Mucosa of stomach (tissue), 1 donor: ENCODE data around the gene GRXCR1.

Experiments
- H3K27me3 ChIP-seq: one replicate; pipeline ENCODE4 v1.7.0; 2013; ENCODE audit warnings: mild to moderate bottlenecking, low read length; ENCODE audit not compliant: control insufficient read depth, insufficient read depth
- H3K36me3 ChIP-seq: one replicate; pipeline ENCODE4 v1.7.0; 2013; ENCODE audit warnings: low read length; ENCODE audit not compliant: control insufficient read depth, insufficient read depth
- H3K4me1 ChIP-seq: one replicate; pipeline ENCODE4 v1.7.0; 2013; ENCODE audit warnings: mild to moderate bottlenecking, low read length; ENCODE audit not compliant: control insufficient read depth, insufficient read depth
- H3K4me3 ChIP-seq: one replicate; pipeline ENCODE4 v1.7.0; 2013; ENCODE audit warnings: low read length
- H3K9ac ChIP-seq: one replicate; pipeline ENCODE4 v1.7.0; 2013; ENCODE audit warnings: mild to moderate bottlenecking, low read length, moderate library complexity
- H3K9me3 ChIP-seq: one replicate; pipeline ENCODE4 v1.7.0; 2013; ENCODE audit warnings: mild to moderate bottlenecking, low read length, moderate library complexity; ENCODE audit not compliant: control insufficient read depth
- donor health status: Pancreatic carcinoma.

GRXCR1 gene

DNA sequence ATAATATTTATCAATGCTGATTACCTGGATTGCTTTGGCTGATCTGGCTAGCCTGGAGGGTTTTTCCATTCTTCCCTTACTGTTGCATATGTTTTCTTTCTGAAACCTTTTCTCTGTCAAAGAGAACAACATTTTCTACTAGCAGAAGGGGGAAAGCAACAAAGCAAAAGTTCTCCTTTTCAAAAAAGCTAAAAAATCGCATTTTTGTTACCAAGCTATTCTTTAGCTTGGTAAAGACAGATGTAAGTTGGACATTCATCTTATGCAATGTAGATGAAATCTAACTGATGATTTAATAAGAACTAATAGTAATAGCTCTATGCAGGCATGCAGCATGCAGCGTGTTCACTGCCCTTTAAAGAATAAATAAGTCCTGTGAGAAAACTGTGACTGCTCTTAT is at the start of gene GRXCR1:
TSS of gene GRXCR1 (plus strand) at position 301 of the 400 bp plus-strand sequence. CDS start 554 bp downstream, outside the sequence.
- H3K27me3 ChIP-seq = no peaks in the 10 kb centered on the region
- H3K9ac ChIP-seq = no peak within 1 kb of the TSS
- H3K4me1 ChIP-seq = no peaks in the 10 kb centered on the region
- no peaks in the 10 kb centered on the region for H3K36me3 ChIP-seq
- H3K9me3 ChIP-seq = no peaks in the 10 kb centered on the region
- no peak within 1 kb of the TSS for H3K4me3 ChIP-seq

DNA sequence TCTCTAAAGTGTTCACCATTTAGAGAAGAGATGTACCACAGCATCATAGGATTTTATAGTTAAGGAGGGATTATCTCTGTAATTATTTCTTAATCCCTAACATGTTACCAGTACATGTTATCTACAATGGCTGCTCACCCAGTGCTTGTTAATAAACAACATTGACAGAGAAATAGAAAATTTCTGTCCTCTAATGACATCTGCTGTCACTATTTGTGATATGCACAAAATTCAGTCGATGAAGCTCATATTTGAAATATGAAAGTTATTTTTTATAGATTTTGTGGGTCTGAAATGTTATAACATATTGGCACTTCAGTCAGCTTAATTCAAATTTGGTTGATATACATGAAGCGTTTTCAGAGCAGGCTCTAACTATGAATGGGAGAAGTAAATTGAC is 48.8 kb upstream of the GRXCR1 start:
- H3K36me3 ChIP-seq = no peaks in the 10 kb centered on the region
- no peaks in the 10 kb centered on the region for H3K9me3 ChIP-seq
- no peaks in the 10 kb centered on the region for H3K4me1 ChIP-seq
- H3K9ac ChIP-seq = no peak overlapping the region
- no peak overlapping the region for H3K4me3 ChIP-seq
- H3K27me3 ChIP-seq = peaks cover 15% of the 10 kb centered on the region

DNA sequence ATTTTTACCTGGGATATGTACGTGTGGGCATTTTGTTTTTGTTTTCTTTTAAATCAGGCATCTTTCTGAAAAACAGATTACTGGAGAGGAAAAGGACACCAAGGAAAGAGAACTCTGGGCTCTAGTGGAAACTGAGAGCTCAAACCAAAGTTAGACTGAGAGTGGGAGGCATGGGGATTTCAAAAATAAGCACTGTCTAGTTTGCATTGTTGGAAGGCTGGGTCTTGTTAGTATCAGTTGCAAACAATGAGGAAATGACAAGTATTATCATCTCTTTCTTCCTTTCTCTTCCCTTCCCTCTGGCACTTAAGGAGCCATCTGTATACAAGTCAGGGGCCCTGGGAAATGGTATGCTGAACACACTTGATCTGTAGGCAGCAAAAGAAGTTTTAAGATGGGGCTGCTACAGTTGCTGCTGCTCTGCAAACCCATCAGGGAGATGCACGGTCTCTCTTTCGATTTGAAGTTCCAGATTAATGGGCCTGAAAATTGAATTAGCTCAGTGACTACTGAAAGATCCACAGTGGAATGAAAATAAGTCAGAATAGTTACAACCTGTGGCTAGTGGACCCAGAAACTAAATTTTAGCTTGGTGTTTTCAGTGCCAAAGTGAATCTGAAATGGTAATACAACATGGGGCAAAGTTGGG is 48.0 kb upstream of the GRXCR1 start:
- Histone ChIP-seq H3K4me1 (no peaks in the 10 kb centered on the region), H3K4me3 (no peak overlapping the region), H3K27me3 (peaks cover 11% of the 10 kb centered on the region), H3K9me3 (no peaks in the 10 kb centered on the region), H3K9ac (no peak overlapping the region), H3K36me3 (no peaks in the 10 kb centered on the region)

DNA sequence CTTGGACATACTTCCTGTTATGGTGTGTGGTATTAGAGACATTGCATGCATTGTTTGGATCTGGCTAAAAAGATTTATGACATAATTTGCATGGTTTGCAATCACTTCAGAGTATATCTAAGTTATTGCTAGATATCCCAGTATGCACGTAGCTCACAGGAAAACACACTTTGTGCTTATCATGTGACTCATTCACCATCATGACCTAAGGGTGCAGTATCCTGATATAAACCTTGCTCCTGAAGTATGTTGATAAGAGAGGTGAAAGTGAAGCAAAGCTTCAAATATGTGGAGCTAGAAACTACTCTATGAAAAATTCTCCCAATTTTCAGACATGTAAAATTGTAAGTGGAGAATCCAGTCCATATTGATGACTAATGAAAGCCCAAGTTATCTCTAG is 46.9 kb upstream of the GRXCR1 start:
- Histone ChIP-seq H3K9ac (no peak overlapping the region), H3K4me3 (no peak overlapping the region), H3K27me3 (peaks cover 11% of the 10 kb centered on the region), H3K4me1 (no peaks in the 10 kb centered on the region), H3K9me3 (no peaks in the 10 kb centered on the region), H3K36me3 (no peaks in the 10 kb centered on the region)

DNA sequence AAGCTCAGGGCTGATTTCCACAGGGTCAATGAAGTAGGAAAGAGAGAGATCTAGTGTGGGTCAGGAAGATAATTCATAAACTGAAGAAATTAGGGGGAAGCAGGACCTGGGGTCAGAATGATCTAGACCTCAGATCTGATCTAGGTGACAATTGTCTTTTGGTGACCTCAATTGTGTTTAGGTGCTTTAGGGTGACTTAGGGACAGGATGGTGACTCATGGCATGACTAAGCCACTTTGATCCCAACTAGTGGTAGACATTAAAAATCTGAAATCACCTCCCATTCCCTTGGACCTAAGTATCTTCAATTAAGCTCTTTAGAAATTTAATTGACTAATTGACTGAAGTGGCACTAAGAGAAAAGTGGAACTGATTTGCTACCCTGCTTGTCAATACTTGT is 36.7 kb upstream of the GRXCR1 start:
- H3K9ac ChIP-seq = no peak overlapping the region
- H3K4me3 ChIP-seq = no peak overlapping the region
- H3K4me1 ChIP-seq = no peaks in the 10 kb centered on the region
- no peaks in the 10 kb centered on the region for H3K9me3 ChIP-seq
- no peaks in the 10 kb centered on the region for H3K36me3 ChIP-seq
- H3K27me3 ChIP-seq = no peaks in the 10 kb centered on the region

DNA sequence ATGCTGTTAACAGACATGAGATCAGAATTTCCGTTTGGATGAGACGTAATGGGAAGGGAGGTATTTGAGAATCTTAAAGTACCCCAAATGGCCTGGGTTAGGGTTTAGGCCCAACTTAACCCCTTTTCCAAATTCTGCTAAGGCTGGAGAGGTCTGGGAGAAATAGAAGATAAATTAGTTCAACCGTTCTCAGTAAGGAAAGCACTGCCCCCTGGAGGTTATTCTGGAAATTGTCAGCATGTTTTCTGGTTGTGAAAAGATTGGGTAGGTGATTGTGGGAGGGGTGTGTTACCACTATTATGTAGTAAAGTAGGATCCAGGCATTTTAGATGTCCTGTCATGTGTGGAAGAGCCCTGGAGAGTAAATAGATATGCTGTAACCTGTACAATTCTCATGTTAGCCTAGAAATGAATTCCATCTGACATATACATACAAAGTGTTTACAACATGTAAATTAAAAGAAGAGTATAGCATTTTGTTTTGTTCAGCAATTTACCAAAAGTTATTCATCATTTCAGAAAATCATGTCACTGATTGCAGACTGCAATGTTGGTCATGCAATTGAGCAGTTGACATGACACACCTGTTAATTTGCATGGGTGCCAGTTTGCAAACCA is 26.8 kb upstream of the GRXCR1 start:
- H3K36me3 ChIP-seq = no peaks in the 10 kb centered on the region

DNA sequence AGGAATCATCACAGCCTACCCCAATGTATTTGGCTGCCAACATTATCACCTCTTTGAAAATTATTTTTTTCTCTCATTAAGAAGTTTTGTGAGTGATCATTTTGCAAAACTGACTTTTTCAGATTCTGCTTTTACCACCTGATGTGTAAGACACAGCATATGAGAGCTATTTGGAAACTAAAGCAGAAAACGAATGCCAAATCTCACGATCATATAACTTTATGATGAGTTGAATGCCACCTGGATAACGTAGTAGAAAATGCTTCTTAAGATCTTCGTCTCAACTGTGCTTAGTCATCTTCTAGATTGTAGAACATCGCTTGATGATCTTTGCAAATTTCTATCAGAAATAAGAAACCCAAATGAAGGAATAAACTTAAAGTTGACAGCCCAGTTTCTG is 21.3 kb upstream of the GRXCR1 start:
- Histone ChIP-seq H3K4me1 (no peaks in the 10 kb centered on the region), H3K9ac (no peak overlapping the region), H3K27me3 (no peaks in the 10 kb centered on the region), H3K4me3 (no peak overlapping the region), H3K9me3 (no peaks in the 10 kb centered on the region), H3K36me3 (no peaks in the 10 kb centered on the region)

More for the DNA sequence above, 26.8 kb upstream of the GRXCR1 start:
- H3K9ac ChIP-seq = no peak overlapping the region
- H3K4me1 ChIP-seq = no peaks in the 10 kb centered on the region
- H3K27me3 ChIP-seq = no peaks in the 10 kb centered on the region
- no peak overlapping the region for H3K4me3 ChIP-seq
- H3K9me3 ChIP-seq = no peaks in the 10 kb centered on the region

DNA sequence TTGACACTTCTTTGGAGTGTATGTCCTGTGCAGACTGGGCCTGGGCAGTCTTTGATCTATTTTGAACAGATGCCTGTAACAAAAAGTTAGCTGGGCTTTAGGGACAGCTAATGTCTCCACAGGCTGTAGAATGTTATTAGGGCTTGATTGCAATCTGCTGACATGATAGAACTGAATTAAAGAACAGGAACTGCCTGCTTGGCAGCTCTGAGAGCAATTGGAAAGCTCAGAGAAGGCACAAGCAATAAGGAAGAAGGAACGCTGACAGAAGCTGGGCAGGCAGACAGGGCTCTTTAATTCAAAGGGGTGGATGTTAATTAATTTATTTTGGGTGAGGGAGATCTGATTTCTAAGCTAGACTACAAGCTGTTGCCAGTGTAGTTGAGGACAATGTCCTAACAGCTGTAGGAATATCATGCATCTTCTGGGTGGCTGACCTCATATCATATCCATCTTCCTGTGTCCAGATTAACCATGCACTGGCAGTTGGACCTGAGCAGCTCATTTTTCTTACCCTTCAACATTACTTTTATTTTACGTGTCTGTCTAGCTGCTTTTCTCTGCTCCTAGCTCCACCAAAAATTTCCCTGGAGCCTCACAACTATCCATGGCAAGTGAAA is 20.7 kb upstream of the GRXCR1 start:
- no peak overlapping the region for H3K4me3 ChIP-seq
- H3K4me1 ChIP-seq = no peaks in the 10 kb centered on the region
- H3K27me3 ChIP-seq = no peaks in the 10 kb centered on the region
- H3K9ac ChIP-seq = no peak overlapping the region
- H3K9me3 ChIP-seq = no peaks in the 10 kb centered on the region
- no peaks in the 10 kb centered on the region for H3K36me3 ChIP-seq

DNA sequence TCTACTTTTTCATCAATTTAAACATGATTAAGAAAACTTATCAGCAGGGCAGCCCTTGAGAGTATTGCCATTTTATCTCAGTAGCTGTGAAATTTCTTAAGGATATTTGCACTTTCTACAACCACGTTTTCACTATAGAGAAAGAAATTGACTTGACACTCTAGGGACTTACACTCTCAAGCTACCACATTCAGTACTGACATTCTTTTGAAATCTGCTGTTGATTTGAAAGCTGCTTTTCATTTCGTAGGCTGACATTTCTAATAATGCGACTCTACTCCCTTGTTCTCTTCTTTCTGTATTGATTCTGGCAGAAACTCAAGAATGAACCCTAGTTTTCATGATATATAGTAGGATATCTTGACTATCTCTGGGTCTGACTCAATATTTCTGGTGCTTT is 13.7 kb upstream of the GRXCR1 start:
- no peaks in the 10 kb centered on the region for H3K9me3 ChIP-seq
- no peak overlapping the region for H3K4me3 ChIP-seq
- H3K27me3 ChIP-seq = no peaks in the 10 kb centered on the region
- no peak overlapping the region for H3K9ac ChIP-seq
- no peaks in the 10 kb centered on the region for H3K36me3 ChIP-seq
- no peaks in the 10 kb centered on the region for H3K4me1 ChIP-seq

DNA sequence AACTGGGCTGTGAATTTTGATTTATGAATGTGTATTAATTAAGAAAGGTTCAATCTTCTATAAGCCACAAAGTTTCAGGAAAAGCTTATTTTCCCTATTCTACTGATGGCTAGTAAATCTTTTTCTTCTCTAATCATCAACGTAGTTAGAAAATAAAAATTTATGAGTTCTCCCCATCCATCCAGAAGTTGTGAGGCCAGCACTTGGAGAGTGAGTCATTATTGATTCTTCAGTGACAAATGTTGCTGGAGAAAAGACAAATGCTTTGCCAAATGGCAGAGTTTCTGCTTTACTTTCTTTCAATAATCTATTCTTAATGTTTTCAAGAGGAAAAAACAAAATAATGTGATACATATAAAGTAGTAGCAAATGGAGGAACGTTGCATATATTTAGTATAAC is 11.3 kb upstream of the GRXCR1 start:
- no peak overlapping the region for H3K9ac ChIP-seq
- no peaks in the 10 kb centered on the region for H3K9me3 ChIP-seq
- no peak overlapping the region for H3K4me3 ChIP-seq
- no peaks in the 10 kb centered on the region for H3K4me1 ChIP-seq
- no peaks in the 10 kb centered on the region for H3K36me3 ChIP-seq
- no peaks in the 10 kb centered on the region for H3K27me3 ChIP-seq

DNA sequence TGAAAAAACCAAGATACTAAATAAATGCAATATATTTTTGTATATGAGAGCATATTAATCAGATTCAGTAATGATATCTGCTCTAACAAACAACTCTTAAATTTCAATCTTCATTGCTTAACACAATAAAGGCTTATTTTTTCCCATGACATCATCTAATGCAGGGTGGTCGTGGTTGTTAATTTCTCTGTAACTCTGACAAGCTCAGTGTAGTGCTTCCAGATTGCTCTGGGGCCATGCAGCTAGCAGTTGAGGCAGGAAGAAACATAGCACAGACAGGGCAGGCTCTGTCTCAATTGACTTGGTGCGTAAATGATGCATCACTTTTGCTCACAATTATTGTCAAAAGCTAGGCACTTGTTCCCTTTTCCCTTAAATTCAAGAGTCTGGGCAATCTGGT is 869 bp upstream of the GRXCR1 start:
- no peaks in the 10 kb centered on the region for H3K4me1 ChIP-seq
- no peaks in the 10 kb centered on the region for H3K27me3 ChIP-seq
- no peaks in the 10 kb centered on the region for H3K9me3 ChIP-seq
- no peaks in the 10 kb centered on the region for H3K36me3 ChIP-seq
- no peak overlapping the region for H3K9ac ChIP-seq
- no peak overlapping the region for H3K4me3 ChIP-seq

DNA sequence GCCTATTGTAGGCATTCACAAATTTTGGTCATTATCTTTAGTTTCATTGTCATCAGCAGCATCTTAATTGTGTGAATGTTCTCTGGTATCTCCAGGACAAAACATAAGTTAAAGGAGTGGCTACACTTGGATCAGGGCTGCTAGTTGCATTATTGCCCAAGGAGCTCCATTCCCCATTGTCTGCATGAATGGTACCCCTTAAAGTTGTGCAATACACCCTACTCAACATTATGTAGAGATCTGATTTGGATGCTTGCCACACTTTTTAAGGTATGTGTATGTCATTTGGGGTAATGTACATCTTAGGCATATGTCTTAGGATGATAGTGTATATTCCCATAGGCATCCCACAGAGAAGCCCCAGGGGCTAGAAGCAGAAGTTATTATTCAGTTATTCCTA is 2.9 kb downstream of the GRXCR1 start:
- Histone ChIP-seq H3K4me1 (no peaks in the 10 kb centered on the region), H3K4me3 (no peak overlapping the region), H3K27me3 (no peaks in the 10 kb centered on the region), H3K36me3 (no peaks in the 10 kb centered on the region), H3K9ac (no peak overlapping the region), H3K9me3 (no peaks in the 10 kb centered on the region)
